Fibroblast of the aortic adventitia (primary cell): ENCODE data around the gene MEIOSIN. TPM values are rescaled to one million over a fixed set of nuclear protein-coding genes. Genes with fewer than 3 reads are reported as not detected.
A peak's percentile ranks its signal among the peaks of the same experiment; 100 is the strongest.
"Not testable (repeated sequence)": the region's sequence is repeated elsewhere in the genome, so short reads cannot be mapped to it uniquely, and the experiment has no call there.

ENCODE experiments used
- DNase-seq: peaks from one replicate; pipeline ENCODE4 v3.0.0-alpha.2; 2010; ENCODE audit warnings: low read depth
- H3K4me3 ChIP-seq: 2 replicates; pipeline ENCODE4 v1.5.1; 2011; ENCODE audit warnings: low read depth, mild to moderate bottlenecking, control low read depth, low read length, moderate library complexity
- total RNA-seq: library from RNA; depleted of rRNA; stranded (reverse); fragments of >200 nt; gene quantifications from 2 replicates; pipeline ENCODE4 v1.2.3, GENCODE V29; 2012; ENCODE audit warnings: low replicate concordance
- TF ChIP-seq, protein P1 (sequence below): IDR thresholded peaks from 2 replicates; pipeline ENCODE4 v1.5.1; 2011; ENCODE audit warnings: mild to moderate bottlenecking, low read length, control low read depth, inconsistent platforms; ENCODE audit not compliant: insufficient read depth

The MEIOSIN gene, protein sequence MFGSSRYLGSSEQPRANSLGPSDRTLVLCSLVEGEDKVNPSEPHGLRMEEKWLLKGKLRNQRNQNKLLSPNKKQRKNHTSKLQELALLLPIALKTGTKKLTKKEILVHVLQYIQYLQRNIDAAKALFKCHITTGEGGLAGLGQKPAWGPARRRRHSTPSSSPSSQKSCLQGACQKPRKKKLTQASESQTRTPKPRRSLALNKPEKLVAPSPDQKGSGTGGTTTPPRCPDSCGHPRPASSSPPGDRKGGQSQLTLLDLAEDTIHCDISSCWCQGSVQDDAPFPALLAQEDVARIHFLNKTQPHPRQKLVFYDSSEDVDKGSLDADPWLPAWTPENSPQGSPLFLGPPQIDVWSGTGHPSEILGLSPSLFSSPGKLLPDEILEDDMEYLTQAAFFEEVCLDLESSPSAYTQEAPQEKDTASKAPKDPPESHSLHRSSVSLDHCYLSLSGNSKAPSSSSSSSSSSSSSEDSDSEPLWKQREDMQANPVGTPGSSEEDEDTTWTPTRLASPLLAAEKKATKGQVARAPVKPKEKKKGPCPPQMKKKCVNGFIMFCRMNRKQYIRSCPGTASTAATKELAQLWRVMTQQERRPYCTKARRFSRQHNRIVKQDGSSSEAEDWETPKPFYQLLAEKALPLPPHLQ
- total RNA-seq, result not detected in 2 replicates

DNA sequence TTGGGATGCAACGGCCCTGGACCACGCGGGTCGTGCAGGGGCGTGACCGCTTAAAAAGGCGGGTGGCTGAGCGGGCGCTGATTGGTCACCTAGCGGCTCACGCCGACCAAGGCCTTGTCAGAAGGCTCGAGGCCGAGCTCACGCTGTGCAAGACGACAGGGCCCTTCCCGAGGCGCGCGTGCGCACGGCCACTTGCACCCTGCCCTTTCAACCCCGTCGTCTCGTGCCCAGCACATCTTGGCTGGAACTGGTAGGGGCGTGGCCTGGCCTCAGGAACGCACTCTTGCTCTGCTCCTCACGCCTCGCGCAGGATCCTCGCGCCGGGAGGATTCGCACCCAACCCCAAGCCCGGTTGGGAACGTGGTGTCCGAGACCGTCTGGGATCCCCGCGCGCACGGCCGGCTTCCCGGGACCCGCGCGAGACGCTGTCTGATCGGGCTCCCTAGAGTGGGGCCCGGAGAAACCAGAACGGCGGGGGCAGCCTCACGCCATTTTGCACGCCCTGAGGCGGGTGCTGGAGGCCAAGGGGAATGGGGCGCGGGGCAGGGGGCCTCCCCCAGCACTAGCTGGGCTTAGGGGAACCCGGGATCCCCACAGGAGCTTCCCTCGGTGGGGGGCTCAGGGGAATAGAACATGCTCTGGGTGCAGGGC, at the start of gene MEIOSIN:
TSS of gene MEIOSIN (plus strand) at position 280 of the 651 bp plus-strand sequence. CDS start 1,938 bp downstream, outside the sequence.
- no peak for DNase-seq
- H3K4me3 ChIP-seq, result no peak within 1 kb of the TSS
- TF ChIP-seq, protein P1, sequence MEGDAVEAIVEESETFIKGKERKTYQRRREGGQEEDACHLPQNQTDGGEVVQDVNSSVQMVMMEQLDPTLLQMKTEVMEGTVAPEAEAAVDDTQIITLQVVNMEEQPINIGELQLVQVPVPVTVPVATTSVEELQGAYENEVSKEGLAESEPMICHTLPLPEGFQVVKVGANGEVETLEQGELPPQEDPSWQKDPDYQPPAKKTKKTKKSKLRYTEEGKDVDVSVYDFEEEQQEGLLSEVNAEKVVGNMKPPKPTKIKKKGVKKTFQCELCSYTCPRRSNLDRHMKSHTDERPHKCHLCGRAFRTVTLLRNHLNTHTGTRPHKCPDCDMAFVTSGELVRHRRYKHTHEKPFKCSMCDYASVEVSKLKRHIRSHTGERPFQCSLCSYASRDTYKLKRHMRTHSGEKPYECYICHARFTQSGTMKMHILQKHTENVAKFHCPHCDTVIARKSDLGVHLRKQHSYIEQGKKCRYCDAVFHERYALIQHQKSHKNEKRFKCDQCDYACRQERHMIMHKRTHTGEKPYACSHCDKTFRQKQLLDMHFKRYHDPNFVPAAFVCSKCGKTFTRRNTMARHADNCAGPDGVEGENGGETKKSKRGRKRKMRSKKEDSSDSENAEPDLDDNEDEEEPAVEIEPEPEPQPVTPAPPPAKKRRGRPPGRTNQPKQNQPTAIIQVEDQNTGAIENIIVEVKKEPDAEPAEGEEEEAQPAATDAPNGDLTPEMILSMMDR, result no peak

DNA sequence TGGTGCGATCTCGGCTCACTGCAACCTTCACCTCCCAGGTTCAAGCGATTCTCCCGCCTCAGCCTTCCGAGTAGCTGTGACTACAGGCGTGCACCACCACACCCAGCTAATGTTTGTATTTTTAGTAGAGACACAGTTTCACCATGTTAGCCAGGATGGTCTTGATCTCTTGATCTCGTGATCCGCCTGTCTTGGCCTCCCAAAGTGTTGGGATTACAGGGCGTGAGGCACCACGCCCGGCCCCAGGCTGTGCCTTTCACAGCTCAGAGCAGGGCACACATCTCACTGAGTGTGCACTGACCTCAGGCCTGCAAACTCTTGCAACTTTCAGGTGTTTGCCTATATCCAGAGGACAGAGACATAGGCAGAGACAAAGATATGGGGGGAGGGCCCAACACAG, 48.2 kb upstream of the MEIOSIN start:
- not testable (repeated sequence) for DNase-seq, H3K4me3 ChIP-seq

DNA sequence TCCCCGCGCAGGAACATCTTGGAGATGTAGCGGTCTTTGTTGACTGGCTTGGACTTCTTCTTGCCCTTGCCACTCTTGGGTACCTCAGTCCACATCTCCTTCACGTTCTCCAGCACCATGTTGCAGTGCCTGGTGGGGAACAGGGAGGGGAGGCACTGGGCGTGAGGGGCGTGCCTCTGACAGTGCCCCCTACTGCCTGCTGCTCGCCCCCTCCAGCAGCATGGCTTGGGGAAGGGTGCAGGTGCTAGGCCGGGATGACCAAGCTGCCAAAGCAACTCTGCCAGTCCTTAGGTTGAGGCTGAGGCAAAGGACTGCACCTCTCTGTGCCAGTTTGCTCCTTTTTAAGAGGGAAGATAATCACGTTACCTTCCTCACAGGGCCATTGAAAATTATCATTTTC, 45.6 kb upstream of the MEIOSIN start:
- no peak for DNase-seq
- TF ChIP-seq, protein P1, result no peak
- no peak overlapping the region for H3K4me3 ChIP-seq

DNA sequence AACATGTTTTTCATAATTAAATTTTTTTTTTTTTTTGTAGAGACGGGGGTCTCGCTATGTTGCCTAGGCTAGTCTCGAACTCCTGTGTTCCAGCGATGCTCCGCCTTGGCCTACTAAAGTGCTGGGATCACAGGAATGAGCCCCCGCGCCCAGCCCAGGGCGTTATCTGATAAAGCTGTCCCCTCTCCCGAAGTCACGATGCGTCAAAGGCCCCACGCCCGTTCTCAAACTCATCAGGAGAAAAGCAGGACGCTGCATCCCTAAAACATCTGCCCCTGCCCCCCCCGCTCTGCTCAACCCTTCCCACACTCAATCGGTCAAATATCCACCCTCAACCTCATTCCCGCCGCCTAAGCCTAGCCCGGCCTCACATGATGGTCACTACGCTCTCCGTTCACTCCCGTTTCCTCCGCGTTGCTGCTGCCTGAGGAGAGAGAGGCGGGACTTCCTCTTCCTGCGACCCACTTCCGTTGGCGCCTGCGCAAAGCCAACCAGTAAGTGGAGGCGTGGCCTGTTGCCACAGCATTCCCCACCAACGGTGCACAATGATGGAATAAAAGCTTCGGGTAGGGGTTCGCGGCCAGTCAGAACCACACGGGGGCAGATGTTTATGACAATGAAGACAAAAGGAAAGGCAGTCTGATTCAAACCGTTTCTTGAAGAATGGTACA, 41.6 kb upstream of the MEIOSIN start, which contains the start of gene SNRPD2:
TSS of gene SNRPD2 (minus strand) at position 438 of the 671 bp plus-strand sequence. CDS start at position 373, 65 bp downstream.
- peak within 1 kb of the TSS; percentile 96 for H3K4me3 ChIP-seq
- TF ChIP-seq, protein P1, result no peak

DNA sequence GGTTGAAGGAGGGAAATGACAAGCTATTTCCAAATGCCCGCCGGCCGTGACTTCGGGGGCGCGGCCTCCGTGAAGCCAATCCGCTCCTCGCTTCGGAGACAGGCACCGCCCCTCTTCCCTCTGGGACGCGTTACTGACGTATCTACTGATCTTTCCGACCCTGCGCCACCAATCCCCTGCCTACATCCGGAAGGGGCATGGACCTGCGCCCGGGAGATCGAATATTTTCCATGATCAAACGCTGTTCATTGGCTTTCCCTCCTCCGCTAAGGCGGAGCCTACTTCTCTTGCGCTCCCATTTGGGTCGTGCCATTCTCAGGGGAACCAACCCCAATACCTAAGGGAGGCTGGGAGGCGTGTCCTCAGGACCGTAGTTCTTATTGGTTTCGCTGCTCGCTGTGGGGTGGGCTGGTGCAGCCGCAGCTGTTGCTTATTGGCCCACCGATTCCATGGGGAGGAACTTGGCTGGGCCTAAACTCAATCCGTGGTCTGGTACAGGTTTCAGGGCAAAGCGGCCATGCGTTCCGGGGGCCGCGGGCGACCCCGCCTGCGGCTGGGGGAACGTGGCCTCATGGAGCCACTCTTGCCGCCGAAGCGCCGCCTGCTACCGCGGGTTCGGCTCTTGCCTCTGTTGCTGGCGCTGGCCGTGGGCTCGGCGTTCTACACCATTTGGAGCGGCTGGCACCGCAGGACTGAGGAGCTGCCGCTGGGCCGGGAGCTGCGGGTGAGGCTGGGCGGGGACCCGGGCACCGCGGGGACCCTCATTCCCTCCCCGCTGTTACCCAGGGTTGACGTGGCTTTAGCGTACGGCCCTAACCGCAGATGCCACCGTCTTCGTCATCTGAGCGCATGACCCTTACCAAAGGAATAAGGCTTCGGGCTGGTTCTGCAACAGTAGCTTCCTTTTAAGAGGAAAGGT, 40.8 kb upstream of the MEIOSIN start, which contains the start of gene QPCTL:
TSS of gene QPCTL (plus strand) at position 480 of the 919 bp plus-strand sequence. CDS start at position 518, 38 bp downstream.
- H3K4me3 ChIP-seq, result peak within 1 kb of the TSS; percentile 96
- TF ChIP-seq, protein P1, result no peak
- DNase-seq, result peak; percentile 99

More for the DNA sequence above, 41.6 kb upstream of the MEIOSIN start, which contains the start of gene SNRPD2:
- DNase-seq, result peak; percentile 95

DNA sequence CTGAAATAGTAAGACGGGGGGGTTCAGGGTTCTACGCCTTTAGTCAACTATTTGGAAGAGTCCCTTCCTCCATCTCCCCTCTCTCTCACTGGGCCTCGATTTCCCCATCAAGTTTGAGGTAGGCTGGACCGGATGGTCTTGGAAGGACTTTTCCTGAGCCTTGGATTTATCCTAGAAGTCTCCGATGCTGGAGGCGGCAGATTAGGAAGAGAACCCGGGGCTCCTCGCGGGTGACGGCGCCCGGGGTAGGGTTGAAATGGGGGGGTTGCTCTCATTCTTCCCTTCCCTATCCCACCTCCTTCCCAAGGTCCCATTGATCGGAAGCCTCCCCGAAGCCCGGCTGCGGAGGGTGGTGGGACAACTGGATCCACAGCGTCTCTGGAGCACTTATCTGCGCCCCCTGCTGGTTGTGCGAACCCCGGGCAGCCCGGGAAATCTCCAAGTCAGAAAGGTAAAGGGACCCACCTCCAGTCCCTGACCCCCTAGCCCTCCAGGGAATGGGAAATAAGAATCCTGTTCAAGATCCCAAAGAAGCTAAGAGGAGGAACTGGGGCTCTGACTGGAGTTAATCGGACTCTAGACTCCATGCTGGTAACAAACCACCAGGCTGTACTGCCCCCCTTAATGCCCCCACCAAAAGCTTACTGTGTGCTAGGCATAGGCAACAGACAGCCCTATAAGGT, 40.0 kb upstream of the MEIOSIN start:
- TF ChIP-seq, protein P1, result peak; percentile 95
- H3K4me3 ChIP-seq, result peak overlapping the region; percentile 96
- peak; percentile 68 for DNase-seq
